Kidney glomerular epithelial cell (primary cell): ENCODE data around the gene TRPV3.
"Not testable (repeated sequence)": the region's sequence is repeated elsewhere in the genome, so short reads cannot be mapped to it uniquely, and the experiment has no call there.

ENCODE experiments used
- DNase-seq: peaks from one replicate; lab custom pipeline; 2025; lab: John Stamatoyannopoulos, UW

TRPV3 gene

DNA sequence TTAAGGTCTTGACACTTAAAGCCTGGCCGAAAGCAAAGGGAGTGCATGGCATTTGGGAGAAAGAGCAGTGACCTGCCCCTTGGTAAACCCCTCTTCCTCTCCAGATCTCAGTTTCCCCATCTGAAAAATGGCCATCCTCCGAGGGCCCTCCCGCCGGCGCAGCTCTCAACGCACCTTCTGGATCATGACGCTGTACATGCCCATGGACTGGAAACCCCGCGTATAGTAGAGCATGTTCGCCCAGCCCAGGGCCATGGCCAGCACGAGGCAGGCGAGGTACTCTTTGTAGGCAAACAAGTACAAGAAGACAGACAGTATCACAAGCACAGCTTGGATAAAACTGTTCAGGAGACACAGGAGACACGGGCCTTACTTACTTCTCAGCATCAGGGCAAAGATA is 33.6 kb downstream of the TRPV3 start:
- no peak for DNase-seq

DNA sequence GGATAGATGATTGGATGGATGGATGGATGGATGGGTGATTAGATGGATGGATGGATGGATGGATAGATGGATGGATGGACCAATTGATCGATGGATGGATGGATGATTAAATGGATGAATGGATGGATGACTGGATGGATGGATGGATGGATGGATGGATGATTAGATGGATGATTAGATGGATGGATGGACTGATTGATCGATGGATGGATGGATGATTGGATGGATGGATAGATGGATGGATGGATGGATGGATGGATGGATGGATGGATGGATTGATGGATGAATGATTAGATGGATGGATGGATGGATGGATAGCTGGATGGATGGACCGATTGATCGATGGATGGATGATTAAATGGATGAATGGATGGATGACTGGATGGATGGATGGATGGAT is 38.1 kb downstream of the TRPV3 start:
- not testable (repeated sequence) for DNase-seq

DNA sequence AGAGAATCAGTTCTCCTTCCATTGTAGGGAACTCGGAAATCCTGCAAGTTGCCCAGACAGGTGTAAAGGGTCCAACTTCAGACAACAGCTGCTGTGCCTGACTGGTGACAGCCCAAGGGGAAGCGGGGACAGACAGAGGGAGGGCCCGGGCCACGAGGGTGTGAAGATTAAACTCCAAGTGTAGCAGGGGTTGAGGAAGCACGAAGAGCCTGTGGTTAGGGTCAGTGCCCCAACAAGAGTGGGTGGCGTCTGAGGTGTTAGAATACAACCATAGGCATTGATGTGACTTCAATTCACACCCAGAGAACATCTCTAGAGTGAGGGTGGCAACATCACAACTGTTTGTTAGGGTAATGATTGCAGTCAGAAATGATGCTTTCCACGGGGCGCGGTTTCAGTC is 42.7 kb downstream of the TRPV3 start:
- no peak for DNase-seq

DNA sequence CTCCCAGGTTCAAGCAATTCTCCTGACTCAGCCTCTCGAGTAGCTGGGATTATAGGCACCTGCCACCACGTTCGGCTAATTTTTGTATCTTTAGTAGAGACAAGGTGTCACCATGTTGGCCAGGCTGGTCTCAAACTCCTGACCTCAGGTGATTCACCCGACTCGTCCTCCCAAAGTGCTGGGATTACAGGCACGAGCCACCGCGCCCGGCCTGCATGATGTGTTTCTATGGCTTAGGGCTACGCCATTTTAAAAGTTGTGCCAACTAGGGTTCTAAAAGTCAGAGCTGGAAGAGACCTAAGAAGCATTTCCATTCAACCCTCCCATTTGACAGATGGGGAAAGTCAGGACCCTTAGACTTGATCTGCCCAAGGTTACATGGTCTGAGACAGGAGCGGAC is 43.4 kb downstream of the TRPV3 start:
- DNase-seq: not testable (repeated sequence)

DNA sequence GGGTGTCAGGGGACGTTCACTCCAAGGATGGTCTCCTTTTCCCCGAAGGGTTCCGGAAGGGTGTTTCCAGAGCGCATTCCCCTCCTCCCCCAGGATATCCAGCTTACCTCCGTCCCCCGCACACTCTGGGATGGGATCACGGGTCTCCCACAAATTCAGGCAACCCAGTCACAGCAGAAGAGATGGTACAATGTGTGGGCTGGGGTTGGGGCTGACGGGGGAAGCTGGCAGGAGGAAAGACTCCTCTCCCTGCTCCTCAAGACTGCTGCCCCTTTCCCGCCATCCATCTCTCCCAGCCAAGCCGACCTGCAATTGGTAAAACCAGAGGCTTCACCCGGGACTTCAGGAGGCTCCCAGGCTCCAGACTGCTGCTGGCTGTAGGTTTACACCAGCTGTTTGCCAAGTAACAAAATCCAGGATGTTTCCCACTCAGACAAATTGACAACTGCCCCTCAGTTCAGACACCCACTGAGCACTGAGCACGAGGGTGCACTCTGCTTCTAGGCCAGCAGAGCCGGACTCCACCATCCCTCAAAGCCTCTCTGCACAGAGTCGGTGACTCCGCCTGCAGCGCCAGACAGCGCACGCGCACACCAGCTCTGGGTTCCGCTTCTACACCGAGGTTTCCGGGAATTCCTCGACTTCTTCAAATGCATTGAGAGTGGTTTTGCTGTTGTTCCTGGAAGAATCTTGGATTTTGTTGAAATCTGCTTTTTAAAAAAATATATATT is 44.1 kb downstream of the TRPV3 start:
- no peak for DNase-seq

DNA sequence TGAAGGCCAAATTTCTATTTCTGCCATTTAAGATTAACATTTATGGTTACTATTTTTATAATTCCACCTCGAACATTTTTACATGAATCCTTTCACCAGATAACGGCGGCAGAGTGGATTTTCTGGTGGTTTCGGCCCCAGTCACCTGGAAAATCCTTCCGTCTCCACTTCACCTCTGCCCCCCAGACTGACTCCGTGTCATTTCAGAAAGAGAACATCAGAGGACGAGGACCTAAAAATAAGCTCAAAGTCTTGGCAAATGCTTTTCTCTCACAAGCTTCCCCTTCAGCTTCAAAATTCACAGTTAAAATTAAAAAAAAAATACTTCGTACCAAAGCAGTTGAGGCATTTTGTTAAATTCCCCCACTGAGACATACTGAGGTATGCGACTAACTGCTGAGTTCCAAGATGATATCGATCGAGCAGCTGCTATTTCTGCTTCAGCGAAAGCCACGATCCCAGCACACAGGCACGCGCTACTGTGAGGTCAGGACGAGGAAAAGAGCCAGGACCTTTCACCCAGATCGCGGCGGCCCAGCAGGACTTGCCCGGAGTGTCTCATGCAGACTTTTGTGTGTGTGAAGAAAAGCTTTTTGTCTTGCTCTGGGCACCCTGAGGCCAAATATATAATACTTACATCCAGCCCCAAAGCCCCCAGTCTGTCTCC is 45.0 kb downstream of the TRPV3 start:
- no peak for DNase-seq

DNA sequence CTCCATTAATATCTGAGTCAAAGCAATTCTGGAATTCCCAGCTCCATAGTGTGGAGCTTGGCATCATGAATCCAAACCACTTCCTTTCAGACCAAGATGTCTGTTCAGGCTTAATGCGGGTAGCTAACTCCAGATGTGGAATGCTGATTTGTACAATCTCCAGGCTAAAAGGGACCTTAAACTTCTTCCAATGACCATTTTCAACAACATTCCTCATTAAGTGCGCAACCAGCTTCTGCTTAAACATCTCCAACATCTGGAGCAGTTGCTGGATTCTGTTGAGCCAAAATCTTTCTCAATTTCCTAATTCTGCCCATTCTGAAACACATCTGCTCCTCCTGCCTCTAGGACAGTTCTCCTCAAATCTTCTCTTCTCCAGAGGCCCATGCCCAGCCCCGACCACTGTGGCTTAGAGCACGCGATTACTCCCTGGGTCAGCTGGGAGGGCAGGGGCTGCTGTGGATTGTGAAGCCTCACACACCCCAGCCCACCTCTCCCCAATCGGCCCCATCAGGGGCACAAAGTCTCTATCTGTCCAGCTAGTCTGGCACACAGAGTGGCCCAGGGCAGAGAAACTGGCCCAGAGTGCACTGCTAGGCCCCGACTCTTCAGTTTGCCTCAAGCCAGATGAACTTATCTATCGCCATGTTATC is 45.6 kb downstream of the TRPV3 start:
- no peak for DNase-seq

DNA sequence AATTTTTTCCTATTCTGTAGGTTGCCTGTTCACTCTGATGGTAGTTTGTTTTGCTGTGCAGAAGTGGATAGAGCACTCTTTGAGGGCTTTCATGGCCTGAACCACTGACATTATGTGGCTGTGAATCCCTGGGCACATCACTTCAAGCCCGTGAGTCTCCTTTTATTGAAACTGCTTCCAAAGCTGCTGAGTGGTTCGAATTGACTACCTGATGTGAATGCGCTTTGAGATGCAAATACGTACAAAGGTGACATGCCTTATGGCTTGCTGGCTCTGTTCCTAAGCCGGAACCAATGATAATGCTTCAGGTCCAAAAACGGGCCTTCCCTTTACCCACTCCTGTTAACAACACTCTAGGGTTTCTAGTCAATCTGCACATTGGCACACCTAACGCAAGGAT is 47.5 kb downstream of the TRPV3 start:
- DNase-seq: no peak

DNA sequence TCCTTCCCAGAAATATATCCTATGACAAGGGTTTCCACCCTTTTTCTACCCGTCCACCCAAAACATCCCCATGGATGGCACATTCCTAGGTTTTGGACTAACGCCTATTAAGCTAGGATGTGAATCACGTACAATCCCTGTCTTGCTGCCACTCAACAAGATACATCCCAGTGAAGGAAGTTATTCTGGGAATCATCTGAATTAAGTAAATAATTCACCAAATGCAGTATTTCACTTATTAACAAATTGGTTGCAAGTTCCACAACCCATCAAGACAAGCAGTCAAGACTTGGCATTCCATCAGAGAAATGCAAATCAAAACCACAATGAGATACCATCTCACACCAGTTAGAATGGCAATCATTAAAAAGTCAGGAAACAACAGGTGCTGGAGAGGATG is 49.7 kb downstream of the TRPV3 start:
- DNase-seq: no peak

DNA sequence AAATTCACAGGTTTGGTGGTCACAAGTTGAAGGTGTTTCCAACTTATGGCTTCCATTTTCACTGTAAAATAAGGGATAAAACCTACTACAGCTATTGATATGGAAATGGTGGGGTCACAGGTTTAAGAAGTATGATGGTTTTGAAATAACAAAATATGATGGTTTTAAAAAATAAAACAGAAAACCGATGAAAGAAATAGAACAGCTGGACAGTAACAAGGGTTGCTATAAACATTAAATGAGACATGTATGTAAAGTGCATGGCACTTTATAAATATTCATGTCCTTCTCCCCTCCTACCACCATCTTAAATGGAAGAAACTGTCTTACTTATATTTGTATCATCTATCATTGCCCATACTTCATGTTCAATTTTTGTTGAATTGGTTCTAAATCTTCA is 50.5 kb downstream of the TRPV3 start:
- DNase-seq: no peak

DNA sequence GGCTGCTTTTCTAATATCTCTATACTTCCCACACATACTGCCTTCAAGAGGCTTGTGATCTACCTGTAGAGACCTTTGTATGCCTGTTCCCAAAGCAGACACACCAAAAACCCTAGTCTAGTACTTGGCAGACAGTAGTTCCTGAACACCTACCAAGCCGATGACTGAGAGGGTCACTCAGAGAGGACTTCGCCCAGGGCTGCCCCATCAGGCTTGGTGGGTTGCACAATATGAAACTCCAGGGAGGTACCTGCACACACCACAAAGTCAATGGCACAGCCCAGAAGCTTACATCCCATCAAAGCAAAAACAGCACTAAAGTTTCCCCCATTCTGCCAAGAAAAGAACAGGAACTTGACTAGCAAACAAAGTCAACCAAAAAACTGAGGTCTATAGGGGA is 51.6 kb downstream of the TRPV3 start:
- DNase-seq: no peak

DNA sequence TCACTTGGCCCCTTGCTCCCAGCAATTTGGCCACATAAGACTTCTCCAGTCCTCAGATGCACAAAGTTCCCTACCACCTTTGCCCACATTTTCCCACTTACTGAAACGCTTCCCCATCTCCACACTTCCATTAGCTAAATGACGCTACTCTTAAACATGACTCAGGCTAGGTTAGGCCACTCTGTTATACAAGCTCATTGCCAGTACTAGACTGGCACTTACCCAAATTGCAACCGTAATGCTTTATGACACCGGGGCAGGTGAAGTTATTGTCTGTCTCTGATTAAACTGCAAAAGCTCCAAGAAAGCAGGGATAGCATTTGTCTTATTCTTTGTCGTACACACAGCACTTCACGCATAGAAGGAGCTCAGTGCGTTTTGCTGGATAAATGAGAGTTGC is 52.6 kb downstream of the TRPV3 start:
- no peak for DNase-seq

DNA sequence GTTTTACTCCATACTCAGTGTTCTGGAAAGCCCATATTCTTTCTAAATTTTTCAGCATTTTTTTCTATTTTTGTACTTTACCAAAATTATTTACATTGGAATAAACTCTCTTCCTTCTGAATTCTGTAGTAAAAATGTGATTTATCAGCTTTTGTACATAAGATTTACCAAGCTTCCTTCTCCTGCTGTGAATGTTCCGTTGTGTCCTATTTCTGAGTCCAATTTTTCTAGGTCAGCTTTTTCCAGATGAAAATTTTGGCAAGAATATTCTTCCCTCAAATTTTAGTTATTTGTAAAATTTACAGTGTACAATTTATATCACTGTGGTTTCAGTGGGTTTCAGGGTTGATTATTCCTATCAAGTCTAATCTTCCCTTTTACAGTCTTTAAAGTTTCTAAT is 54.3 kb downstream of the TRPV3 start:
- no peak for DNase-seq

DNA sequence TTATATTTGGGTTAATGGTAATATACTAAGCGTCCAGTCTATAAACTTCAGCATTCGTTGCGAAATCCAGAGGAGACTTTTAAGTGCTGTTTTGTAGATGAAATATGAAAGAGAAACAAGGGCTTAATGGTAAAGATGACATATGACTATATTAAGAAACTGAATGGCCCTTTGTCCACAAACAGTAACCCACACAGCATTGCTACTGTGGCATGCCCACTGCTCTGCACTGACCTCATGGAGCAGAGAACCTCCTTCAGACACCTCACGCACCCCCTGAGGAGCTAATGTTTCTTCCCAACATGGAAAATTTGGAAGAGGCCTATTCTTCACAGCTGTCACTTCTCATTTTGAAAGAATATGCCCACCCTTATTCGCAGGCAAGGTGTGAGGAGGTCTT is 55.1 kb downstream of the TRPV3 start:
- DNase-seq: no peak

DNA sequence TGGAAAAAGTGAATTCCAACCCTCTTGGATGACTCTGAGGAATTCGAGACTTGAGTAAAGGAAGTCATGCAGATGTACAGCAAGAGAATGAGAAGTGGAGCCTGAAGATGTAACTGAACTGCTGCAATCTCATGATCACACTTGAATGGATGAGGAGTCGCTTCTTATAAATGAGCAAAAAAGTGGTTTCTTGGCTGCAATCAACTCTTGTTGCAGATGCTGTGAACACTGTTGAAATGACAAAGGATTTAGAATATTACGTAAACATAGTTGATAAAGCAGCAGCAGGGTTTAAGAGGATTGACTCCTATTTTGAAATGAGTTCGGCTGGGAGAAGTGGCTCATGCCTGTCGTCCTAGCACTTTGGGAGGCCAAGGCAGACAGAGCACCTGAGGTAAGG is 56.3 kb downstream of the TRPV3 start:
- DNase-seq: no peak

DNA sequence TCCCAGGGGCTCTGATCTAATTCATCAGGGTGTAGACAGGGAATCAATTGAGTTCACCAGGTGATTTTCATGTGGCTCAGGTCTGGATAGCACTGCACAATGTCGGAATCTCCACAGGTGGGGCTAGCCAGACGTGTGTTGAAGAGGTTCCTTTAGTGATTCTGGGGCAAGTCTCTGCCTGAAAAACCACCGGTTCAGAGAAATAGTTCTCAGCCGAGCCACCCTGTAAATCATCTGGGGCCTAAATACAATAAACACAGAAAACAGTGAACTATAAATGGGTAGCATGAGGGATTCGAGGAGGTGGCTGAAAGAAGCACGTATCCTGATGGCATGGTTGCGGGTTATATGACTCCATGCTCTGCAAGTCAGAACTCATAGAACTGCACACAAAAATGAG is 60.5 kb downstream of the TRPV3 start:
- DNase-seq: no peak

DNA sequence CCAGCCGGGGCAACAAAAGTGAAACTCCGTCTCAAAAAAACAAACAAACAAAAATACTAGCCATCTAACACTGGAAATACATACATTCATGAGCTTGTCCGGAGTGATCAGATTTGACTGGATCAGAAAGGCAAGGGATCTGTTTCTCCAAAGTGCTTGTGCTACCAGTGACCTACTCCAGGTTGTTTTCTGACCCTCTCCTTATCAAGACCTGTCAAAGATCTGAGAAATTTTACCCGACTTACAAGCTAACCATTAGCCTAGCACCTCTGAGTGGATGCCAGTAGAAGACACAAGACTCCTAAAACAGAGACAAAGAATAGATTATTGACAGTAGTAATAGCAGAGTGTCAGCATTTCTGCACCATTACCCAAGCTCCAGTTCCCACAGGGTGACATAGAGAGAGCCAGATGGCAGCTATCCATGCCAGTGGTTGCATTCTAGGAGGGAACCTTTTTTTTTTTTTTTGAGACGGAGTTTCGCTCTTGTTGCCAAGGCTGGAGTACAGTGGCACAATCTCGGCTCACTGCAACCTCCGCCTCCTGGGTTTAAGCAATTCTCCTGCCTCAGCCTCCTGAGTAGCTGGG is 72.0 kb downstream of the TRPV3 start:
- DNase-seq: no peak

DNA sequence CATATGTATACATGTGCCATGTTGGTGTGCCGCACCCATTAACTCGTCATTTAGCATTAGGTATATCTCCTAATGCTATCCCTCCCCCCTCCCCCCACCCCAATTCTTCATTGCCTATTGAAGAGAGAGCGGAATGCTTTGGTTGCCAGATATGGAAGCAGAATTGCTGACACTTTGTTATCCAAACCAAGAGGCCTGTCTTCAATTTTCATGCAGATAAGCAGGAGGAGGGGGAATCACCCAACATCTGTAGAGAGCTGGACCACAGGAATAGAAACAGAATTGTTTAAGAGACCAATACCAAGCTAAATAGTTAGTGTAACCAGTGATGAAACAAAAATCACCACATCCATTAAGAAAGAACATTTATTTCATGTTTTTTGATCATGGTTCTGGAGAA is 74.8 kb downstream of the TRPV3 start:
- no peak for DNase-seq

DNA sequence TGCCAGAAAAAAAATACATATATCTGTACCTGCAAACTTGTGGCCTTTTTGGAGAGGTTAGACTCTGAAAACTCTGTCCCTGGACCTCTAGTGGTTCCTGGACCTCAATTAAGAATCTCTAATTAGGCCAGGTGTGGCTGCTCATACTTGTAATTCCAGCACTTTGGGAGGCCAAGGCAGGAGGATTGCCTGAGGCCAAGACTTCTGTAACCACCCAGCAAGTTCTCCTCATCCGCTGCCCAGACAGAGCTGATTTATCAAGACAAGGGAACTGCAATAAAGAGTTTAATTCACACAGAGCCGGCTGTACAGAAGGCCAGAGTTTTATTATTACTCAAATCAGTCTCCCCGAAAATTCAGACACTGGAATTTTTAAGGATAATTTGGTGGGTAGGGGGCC is 77.6 kb downstream of the TRPV3 start:
- no peak for DNase-seq

DNA sequence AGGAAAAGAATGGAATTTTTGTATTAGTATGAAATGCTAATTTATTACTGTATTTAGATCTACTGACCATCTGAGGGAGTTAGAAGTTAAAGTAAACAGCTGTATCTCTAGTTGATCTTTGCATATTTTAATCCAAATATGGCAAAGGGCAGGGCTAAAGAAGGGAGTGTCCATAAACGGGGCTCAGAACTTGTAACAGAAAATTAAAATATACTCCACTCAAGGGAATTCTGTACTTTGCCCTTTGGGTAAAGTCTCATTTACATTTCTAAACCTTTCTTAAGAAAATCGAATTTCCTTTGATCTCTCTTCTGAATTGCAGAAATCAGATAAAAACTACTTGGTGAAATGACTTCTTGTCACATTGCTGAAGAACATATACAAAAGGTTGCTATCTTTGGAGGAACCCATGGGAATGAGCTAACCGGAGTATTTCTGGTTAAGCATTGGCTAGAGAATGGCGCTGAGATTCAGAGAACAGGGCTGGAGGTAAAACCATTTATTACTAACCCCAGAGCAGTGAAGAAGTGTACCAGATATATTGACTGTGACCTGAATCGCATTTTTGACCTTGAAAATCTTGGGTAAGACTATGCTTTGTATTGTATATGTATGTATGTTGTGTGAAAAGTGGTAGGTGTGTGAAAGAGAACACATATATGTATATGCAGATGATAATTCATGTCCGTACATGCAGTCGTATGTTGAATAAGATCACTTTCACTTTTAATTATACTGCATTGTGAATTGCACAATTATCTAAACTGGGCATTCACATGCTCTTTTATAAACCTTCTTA is 81.6 kb downstream of the TRPV3 start, which contains the start of gene ASPA:
Gene ASPA (plus strand): TSS at position 186 of the 799 bp plus-strand sequence. CDS start 163 bp downstream, at position 349.
- no peak for DNase-seq

DNA sequence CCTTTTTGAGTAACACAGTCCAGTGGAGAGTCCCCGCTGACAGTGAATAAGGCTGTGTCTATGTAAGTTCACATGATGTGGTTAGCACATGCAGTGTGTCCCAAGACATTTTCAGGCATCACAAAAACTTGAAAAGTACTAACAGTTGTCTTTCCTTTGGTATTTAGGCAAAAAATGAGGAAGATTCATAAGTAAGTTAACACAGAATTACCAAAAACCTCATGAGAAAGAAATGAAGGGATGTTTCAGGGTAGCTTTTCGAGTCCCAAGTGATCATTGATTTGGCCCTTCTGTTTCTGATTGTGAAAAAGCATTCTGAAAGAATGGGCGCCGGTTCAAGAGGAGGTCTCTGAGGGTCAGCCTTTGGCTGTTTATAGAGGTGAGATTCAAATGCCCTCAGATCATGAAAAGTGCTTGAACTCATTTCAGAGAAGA is 82.3 kb downstream of the TRPV3 start:
- no peak for DNase-seq

DNA sequence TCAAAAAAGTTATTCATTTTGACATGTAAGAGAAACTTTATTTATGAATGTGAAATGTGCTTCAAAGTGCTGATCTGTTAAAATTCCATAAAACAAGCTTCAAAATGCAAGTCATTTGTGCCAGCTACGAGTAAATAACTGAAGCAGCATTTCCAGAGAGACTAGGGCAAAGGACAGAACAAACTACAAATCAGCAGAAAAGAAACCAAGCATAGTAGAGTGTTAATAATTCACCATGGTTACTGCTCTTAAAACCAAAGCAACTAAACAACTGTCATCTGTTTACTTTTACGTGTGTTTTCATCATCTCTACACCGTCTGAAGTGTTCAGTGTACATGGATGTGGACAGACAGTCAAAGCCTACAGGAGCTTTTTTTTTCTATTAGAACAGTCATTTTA is 83.4 kb downstream of the TRPV3 start:
- DNase-seq: peak; percentile 25
